ENCODE measurements around the gene TIGD7. TPM values are rescaled to one million over a fixed set of nuclear protein-coding genes. Genes with fewer than 3 reads are reported as not detected.
"Not testable (repeated sequence)": the region's sequence is repeated elsewhere in the genome, so short reads cannot be mapped to it uniquely, and the experiment has no call there.

Gene TIGD7
- total RNA-seq, 2 donors from 2014 or later: 2.8 to 5.9 TPM

DNA sequence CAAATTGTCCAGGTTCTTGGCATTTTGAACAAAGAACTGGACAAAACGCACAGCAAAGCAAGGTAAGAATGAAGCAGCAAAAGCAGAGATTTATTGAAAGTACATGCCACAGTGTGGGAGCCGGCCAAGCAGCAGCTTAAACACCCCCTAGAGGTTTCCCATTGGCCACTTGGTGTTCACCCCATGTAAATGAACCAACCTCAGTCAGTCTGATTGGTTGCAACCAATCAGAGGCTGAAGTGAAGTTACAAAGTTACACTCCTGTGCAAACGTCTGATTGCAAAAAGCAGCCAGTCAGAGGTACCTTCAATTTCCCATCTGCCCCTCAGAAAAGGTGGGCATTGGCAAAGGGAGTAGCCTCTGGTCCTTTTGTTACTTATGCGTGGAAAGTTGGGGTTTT is 30.7 kb downstream of the TIGD7 start:
- H3K27ac ChIP-seq (ENCODE audit: low read depth, low read length): no peak overlapping the region
- peaks cover 1% of the 10 kb centered on the region for H3K4me1 Mint-ChIP-seq
- H3K36me3 ChIP-seq (ENCODE audit: control insufficient read depth, insufficient read depth, low read length): no peaks in the 10 kb centered on the region
- H3K27me3 ChIP-seq (ENCODE audit: control insufficient read depth, insufficient read depth, low read length, poor library complexity, severe bottlenecking): peaks cover 44% of the 10 kb centered on the region
- TF ChIP-seq, protein P1, sequence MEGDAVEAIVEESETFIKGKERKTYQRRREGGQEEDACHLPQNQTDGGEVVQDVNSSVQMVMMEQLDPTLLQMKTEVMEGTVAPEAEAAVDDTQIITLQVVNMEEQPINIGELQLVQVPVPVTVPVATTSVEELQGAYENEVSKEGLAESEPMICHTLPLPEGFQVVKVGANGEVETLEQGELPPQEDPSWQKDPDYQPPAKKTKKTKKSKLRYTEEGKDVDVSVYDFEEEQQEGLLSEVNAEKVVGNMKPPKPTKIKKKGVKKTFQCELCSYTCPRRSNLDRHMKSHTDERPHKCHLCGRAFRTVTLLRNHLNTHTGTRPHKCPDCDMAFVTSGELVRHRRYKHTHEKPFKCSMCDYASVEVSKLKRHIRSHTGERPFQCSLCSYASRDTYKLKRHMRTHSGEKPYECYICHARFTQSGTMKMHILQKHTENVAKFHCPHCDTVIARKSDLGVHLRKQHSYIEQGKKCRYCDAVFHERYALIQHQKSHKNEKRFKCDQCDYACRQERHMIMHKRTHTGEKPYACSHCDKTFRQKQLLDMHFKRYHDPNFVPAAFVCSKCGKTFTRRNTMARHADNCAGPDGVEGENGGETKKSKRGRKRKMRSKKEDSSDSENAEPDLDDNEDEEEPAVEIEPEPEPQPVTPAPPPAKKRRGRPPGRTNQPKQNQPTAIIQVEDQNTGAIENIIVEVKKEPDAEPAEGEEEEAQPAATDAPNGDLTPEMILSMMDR (conservative IDR thresholded peaks at IDR 0.05): no peak
- H3K4me1 ChIP-seq (ENCODE audit: control insufficient read depth, insufficient read depth, low read length): no peaks in the 10 kb centered on the region
- H3K4me3 Mint-ChIP-seq: no peak overlapping the region
- no peak overlapping the region for H3K9ac ChIP-seq (ENCODE audit: extremely low read depth, low read length, poor library complexity, severe bottlenecking)
- H3K9me3 Mint-ChIP-seq: peaks cover 19% of the 10 kb centered on the region
- WGBS, 2 experiments (ENCODE audit: insufficient coverage in 1 of 2, insufficient read length in 1 of 2): 59 to 63% methylated on average over 3 to 4 of the region's 4 CpGs
- no peak for DNase-seq
- H3K27ac Mint-ChIP-seq: no peak overlapping the region
- no peak overlapping the region for H3K4me3 ChIP-seq (ENCODE audit: low read length)
- H3K9me3 ChIP-seq (ENCODE audit: control insufficient read depth, low read length): no peaks in the 10 kb centered on the region
- no peaks in the 10 kb centered on the region for H3K36me3 Mint-ChIP-seq (ENCODE audit: low read depth)
- peaks cover 40% of the 10 kb centered on the region for H3K27me3 Mint-ChIP-seq (ENCODE audit: insufficient read depth)

DNA sequence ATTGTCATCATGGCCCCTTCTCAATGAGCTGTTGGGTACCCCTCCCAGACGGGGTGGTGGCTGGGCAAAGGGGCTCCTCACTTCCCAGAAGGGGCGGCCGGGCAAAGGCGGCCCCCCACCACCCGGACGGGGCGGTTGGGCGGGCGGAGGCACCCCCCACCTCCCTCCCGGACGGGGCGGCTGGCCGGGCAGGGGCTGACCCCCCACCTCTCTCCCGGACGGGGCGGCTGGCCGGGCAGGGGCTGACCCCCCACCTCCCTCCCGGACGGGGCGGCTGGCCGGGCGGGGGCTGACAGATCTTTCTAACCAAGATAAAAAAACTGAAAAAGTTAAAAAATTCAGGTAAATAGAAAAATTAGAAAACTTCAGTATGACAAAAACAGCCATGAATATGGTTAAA is 33.9 kb downstream of the TIGD7 start:
- 91% methylated on average over 11 of the region's 22 CpGs; no CpG with 5 or more reads in 1 of the 2 experiments for WGBS, 2 experiments (ENCODE audit: insufficient coverage in 1 of 2, insufficient read length in 1 of 2)
- not testable (repeated sequence) for H3K9ac ChIP-seq (ENCODE audit: extremely low read depth, low read length, poor library complexity, severe bottlenecking); DNase-seq; H3K36me3 Mint-ChIP-seq (ENCODE audit: low read depth); H3K4me1 ChIP-seq (ENCODE audit: control insufficient read depth, insufficient read depth, low read length); H3K27ac Mint-ChIP-seq; H3K4me3 Mint-ChIP-seq; H3K27ac ChIP-seq (ENCODE audit: low read depth, low read length); H3K4me3 ChIP-seq (ENCODE audit: low read length); H3K36me3 ChIP-seq (ENCODE audit: control insufficient read depth, insufficient read depth, low read length); H3K9me3 ChIP-seq (ENCODE audit: control insufficient read depth, low read length); H3K4me1 Mint-ChIP-seq
- H3K27me3 ChIP-seq (ENCODE audit: control insufficient read depth, insufficient read depth, low read length, poor library complexity, severe bottlenecking): peaks cover 12% of the 10 kb centered on the region
- peaks cover 28% of the 10 kb centered on the region for H3K9me3 Mint-ChIP-seq
- H3K27me3 Mint-ChIP-seq (ENCODE audit: insufficient read depth): peaks cover 22% of the 10 kb centered on the region

DNA sequence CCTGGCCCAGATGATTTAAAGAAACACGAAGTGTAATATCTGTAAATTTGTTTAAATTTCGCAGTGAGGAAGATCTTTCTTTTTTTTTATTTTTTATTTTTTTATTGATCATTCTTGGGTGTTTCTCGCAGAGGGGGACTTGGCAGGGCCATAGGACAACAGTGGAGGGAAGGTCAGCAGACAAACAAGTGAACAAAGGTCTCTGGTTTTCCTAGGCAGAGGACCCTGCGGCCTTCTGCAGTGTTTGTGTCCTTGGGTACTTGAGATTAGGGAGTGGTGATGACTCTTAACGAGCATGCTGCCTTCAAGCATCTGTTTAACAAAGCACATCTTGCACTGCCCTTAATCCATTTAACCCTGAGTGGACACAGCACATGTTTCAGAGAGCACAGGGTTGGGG is 34.5 kb downstream of the TIGD7 start:
- not testable (repeated sequence) for H3K4me3 ChIP-seq (ENCODE audit: low read length); H3K4me1 Mint-ChIP-seq; H3K9ac ChIP-seq (ENCODE audit: extremely low read depth, low read length, poor library complexity, severe bottlenecking); H3K36me3 Mint-ChIP-seq (ENCODE audit: low read depth); H3K9me3 ChIP-seq (ENCODE audit: control insufficient read depth, low read length); H3K36me3 ChIP-seq (ENCODE audit: control insufficient read depth, insufficient read depth, low read length); H3K27ac Mint-ChIP-seq; H3K4me3 Mint-ChIP-seq; H3K4me1 ChIP-seq (ENCODE audit: control insufficient read depth, insufficient read depth, low read length); DNase-seq; H3K27ac ChIP-seq (ENCODE audit: low read depth, low read length)
- Mint-ChIP-seq H3K27me3 (ENCODE audit: insufficient read depth) (peaks cover 18% of the 10 kb centered on the region), H3K9me3 (peaks cover 27% of the 10 kb centered on the region)
- peaks cover 11% of the 10 kb centered on the region for H3K27me3 ChIP-seq (ENCODE audit: control insufficient read depth, insufficient read depth, low read length, poor library complexity, severe bottlenecking)
- 100% methylated on average over 2 of the region's 5 CpGs; no CpG with 5 or more reads in 1 of the 2 experiments for WGBS, 2 experiments (ENCODE audit: insufficient coverage in 1 of 2, insufficient read length in 1 of 2)

DNA sequence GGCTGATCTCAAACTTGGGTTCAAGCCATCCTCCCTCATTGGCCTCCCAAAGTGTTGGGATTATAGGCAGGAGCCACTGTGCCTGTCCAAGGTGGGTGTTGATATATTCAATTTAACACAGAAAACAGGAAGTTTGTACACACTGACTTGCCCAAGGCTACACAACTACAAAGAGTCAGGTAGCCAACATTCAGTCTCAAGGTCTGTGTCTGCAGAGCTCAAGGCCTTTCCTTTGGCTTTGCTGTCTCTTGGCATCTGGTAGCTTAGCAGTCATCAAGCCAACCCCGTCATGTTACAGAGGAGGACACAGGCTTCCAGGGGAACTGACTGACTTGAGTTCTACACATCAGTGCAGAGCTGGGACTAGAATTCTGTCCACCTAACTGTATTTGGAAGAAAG is 36.9 kb downstream of the TIGD7 start:
- no peaks in the 10 kb centered on the region for H3K36me3 ChIP-seq (ENCODE audit: control insufficient read depth, insufficient read depth, low read length)
- H3K4me1 Mint-ChIP-seq: peaks cover 3% of the 10 kb centered on the region

More for the DNA sequence above, 36.9 kb downstream of the TIGD7 start:
- peaks cover 43% of the 10 kb centered on the region for H3K9me3 Mint-ChIP-seq
- Histone ChIP-seq H3K27me3 (ENCODE audit: control insufficient read depth, insufficient read depth, low read length, poor library complexity, severe bottlenecking) (no peaks in the 10 kb centered on the region), H3K4me1 (ENCODE audit: control insufficient read depth, insufficient read depth, low read length) (no peaks in the 10 kb centered on the region), H3K9me3 (ENCODE audit: control insufficient read depth, low read length) (peaks cover 4% of the 10 kb centered on the region), H3K4me3 (ENCODE audit: low read length) (no peak overlapping the region), H3K9ac (ENCODE audit: extremely low read depth, low read length, poor library complexity, severe bottlenecking) (no peak overlapping the region), H3K27ac (ENCODE audit: low read depth, low read length) (no peak overlapping the region)
- no peak overlapping the region for H3K4me3 Mint-ChIP-seq
- no peak for DNase-seq
- H3K27ac Mint-ChIP-seq: no peak overlapping the region
- peaks cover 25% of the 10 kb centered on the region for H3K27me3 Mint-ChIP-seq (ENCODE audit: insufficient read depth)
- TF ChIP-seq, protein P1 (conservative IDR thresholded peaks at IDR 0.05): no peak
- no peaks in the 10 kb centered on the region for H3K36me3 Mint-ChIP-seq (ENCODE audit: low read depth)
- 74 to 100% methylated on average over 1 of the region's 1 CpG for WGBS, 2 experiments (ENCODE audit: insufficient coverage in 1 of 2, insufficient read length in 1 of 2)

Data from endodermal cell (in vitro differentiated cells).